ENCODE results near the gene ZNRF3.
A peak's percentile ranks its signal among the peaks of the same experiment; 100 is the strongest.
"Not testable (repeated sequence)": the region's sequence is repeated elsewhere in the genome, so short reads cannot be mapped to it uniquely, and the experiment has no call there.

Gene ZNRF3

DNA sequence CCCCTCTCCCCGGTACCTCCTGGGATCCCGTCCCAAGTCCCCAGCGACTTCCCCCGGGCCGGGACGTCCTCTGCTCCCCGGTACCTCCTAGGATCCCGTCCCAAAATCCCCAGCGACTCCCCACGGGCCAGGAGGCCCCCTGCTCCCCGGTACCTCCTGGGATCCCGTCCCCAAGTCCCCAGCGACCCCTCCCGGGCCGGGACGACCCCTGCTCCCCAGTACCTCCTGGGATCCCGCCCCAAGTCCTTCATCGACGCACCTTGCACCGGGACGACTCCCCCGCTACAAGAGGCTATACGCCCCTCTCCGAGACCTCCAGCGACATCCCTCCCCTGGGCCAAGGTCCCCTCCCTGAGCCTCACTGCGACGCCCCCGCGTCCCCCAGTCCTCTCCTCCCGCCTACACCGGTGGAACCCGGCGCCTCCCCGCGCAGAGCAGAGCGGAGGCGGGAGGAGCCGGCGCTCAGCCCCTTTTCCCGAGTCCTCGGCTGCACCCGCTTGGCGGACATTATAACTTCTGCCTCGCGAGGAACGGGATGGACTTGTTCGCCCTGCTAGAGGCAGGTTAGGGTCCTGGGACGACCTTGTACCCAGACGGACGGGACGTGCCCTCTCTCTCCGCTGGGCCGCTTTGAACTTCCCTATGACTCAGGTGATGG is 190.4 kb downstream of the ZNRF3 start:
- DNase-seq: no peak

DNA sequence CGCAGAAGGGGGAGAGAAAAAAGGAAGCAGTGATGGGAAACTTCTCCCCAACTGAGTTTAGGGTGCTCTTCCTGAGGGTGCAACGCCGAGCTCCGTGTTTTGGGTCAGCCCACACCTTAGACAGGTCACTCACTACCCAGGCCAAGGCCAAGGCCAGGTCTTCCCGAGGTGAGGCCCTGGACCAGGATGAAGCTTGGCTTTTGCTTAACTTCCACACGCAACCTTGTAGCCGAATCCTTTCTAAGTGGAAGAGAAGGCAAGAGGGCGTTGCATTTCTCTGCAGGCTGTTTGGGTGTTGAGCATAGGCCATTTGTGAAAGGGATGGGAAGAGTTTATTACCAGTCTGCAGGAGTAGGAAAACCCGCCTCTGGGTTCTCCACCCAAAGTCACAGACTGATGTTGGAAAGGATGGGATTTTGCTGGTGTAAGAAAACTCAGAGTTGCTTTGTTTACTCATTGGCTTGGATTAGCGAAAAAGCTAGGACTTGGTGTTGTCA is 191.0 kb downstream of the ZNRF3 start:
- DNase-seq: no peak

DNA sequence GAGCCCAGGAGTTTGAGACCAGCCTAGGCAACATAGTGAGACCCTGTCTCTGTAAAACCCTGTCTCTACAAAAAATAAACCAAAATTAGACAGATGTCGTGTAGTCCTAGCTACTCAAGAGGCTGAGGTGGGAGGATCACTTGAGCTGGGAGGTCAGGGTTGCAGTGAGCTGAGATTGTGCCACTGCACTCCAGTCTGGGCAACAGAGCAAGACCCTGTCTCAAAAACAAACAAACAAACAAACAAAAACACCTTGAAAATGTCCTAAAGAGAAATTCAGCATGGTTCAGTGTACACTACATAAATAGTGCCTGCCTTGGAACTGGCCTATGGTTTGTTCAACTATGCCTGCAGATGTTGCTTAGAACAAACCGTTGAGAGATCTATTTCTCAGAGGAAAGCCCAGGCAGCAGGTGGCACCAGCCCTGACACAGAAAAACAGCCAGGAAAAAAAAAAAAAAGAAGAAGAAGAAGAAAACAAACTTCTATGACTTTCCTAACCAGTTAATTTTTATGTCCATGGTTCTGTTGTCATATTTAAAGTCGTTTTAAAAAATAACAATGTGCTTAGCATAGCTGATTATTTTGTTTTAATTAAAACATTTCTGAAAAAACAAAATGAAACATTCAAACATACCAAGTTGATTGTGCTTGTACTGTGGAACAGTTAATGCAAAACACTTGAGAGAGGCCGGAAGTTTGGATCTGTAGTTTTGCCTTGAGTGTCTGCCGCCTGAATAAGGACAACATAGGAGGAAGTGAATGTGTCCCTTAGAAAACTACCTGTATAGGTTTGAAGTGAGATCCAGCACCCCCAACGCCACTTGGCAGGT is 194.9 kb downstream of the ZNRF3 start:
- DNase-seq: no peak

DNA sequence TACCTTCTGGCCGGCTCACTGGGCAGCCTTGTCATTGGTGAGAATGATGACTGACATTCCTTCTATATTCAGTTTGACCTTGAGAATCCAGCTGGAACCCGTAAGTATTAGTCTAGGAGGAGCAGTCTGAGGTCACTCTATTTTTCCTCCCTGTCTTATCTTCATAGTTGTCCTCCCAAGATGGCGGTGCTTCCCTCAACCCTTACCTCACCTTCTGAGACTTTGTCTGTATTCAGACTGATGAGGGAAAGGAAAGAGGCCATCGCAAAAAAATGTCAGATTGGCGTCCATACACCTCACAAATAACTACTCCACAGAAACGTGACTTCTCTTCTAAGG is 195.5 kb downstream of the ZNRF3 start:
- no peak for DNase-seq

DNA sequence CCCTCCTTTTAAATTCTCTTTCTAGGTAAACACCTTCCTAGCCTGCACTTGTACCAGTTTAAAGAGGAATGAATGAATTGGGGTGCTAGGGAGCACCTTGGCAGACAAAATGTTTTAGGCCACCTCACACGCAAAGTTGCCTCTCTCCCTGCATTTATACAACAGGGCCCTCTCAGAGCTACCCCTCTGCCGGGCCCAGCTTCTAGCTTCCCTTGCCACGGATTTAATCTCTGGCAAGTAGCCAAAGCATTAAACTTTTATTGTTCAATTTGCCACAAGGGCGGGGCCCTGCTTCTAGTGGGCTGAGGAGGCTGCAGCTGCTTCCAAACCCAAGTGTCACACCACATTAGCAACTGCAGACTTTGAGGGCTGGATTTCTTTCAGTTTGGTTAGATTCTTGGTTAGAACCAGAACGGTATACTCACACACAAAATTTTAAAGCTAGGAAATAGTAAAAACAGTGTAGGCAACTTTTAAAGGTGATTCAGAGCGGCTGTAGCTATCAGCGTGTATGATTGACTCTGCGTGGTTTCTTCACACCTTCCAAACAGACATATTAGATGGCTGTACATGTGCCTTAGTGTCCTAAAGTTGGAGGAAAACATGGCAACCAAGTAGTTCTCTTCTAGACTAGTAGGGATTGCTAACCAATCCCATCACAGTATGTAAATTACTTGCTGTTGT is 196.0 kb downstream of the ZNRF3 start:
- DNase-seq: no peak

DNA sequence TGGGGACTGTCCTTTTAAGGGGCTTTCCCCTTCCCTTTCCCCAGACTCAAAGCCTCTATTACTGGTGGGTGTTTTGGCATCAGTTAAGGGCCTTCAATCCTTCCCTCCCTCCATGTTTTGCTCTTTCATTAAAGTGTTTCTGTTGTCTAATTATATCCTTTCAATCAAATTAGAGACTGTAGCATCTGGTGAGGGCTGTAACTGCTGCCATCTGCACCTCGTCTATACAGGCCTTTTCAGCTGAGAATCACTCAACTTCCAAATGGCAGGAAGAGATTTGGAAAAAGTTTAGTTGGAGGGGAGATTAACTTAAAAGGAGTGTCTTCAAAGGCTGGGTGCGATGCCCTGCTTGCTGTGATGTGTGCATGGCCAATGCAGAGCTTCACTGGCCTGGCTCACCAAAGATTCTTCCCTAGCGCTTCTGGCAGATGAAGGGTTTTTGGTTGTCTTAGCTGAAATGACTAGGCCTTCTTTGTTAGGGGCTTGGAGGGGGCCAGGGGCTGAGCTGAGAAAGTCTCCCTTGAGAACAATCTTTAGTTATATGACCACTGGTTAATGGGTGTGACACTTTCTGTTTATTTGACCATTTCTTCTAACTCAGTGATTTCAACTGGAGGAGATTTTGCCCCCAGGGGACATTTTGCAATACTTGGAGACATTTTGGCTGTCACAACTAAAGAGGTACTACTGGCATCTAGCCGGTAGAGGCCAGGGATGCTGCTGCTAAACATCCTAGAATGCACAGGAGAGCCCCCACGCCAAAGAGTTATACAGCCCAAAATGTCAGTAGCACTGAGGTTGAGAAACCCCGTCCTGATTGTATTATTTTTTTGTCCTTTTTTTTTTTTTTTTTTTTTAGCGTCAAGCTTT is 197.0 kb downstream of the ZNRF3 start:
- no peak for DNase-seq

DNA sequence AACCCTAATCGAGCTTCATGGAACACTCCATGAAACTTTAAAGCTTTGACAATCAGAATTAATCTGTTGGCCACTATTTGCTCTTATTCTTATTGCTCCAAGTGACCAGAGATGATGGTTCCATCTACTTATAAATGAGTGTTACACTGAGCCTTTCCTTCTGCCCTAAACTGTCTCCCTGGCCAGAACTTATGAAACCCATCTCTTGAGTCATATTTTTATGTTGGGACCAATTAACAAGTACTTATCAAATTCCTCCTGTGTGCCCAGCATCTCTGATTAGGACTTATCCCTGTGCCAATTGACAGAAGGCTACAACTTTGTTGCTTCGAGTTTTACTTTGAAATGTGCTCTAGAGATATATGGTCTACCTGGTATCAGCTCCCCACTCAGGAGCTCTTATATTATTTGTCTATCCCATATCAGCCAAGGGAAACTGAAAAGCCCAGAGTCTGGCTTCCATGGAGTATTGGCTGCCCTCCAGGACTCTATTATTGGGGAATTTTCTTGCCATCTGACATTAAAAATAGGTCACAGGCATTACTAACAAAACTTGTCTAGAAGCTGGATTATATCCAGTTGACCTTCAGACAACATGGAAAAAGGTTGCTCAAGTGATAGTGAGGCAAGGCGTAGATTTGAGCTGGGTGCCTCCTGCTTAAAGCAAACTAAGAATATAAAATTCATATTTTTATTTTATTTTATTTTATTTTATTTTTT is 198.3 kb downstream of the ZNRF3 start:
- DNase-seq: no peak

DNA sequence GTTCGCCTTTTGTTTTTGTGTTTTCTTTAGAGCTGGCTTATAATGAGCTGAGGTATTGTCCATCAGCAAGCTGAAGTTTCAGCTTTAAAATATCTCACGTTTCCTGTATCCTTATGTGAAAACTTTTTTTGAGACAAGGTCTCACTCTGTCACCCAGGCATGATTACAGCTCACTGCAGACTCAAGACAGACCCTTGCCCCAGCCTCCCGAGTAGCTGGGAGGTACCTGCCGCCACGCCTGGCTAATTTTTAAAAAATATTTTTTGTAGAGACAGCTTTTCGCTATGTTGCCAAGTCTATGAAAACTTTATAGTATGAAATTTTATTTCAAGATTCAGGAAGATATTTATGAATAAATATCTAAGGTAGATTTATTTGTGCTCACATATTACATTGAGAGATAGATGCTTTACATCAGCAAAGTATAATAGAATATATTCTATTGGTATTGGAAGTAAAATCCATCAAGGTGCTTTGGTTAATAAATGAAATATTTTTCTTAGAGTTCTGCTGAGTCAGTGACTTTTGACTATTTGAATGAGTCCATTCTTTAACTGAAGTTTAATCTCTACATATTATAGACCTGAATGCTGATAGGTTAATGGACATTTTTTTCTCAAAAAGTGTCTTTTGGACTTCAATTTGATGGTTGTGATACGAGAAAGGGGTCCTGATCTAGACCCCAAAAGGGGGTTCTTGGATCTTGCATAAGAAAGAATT is 199.6 kb downstream of the ZNRF3 start:
- no peak for DNase-seq

DNA sequence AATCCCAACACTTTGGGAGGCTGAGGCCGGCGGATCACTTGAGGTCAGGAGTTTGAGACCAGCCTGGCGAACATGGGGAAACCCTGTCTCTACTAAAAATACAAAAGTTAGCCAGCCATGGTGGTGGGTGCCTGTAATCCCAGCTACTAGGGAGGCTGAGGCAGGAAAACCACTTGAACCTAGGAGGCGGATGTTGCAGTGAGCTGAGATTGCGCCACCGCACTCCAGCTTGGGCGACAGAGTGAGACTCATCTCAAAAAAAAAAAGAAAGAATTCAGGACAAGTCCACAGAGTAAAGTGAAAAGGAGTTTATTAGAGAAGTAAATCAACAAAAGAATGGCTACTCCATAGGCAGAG is 200.2 kb downstream of the ZNRF3 start:
- DNase-seq: not testable (repeated sequence)

DNA sequence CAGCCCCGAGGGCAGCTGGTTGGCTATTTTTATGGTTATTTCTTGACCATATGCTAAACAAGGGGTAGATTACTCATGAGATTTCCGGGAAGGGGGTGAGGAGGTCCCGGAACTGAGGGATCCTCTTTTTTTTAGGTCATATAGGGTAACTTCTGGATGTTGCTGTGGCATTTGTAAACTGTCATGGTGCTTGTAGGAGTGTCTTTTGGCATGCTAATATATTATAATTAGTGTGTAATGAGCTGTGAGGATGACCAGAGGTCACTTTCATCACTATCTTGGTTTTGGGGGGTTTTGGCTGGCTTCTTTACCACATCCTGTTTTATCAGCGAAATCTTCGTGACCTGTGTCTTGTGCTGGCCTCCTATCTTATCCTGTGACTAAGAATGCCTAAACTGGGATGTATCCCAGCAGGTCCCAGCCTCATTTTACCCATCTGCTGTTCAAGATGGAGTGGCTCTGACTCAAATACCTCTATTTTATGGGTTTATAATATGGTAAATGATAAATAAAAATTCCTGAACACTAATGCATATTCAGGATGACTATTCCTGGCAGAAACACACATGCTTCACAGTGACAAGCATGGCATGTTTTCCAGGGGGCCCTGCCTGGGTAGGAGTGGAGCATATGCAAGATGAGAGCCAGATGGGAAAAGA is 200.7 kb downstream of the ZNRF3 start:
- DNase-seq: no peak

DNA sequence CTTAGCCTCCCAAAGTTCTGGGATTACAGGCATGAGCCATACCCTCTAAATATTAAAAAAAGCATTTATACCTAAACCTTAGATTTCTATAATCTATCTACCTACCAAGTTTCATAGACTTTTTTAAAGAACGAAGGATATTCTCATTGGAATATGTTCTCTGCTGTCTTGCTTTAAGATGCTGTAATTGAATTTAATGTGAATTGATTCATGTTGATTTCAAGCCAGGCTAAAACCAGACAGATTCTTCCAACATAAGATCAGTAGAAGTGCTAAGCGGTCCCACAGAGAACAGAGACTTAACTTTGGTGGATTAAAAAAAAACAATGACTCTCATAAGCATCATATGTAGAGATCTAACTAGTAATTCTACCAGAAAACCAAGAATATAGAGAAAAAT is 203.6 kb downstream of the ZNRF3 start:
- no peak for DNase-seq

DNA sequence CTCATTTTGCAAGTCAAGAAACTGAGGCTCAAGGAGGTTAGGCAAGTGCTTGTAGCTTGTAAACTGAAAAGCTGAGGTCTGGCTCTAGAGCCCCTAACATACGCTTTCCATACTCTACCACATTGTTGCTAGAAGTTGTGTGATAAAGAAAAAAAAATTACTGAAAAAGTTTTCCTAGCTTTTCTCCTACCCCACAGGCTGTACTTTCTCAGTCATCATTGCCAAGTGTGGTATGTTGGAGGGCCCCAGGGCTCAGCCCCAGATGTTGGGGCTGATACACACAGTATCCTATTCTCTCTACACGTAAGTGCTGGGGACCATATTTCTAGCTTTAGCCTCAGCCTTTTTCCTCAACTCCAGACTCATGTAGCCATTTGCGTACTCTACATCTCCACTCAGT is 205.4 kb downstream of the ZNRF3 start:
- no peak for DNase-seq

DNA sequence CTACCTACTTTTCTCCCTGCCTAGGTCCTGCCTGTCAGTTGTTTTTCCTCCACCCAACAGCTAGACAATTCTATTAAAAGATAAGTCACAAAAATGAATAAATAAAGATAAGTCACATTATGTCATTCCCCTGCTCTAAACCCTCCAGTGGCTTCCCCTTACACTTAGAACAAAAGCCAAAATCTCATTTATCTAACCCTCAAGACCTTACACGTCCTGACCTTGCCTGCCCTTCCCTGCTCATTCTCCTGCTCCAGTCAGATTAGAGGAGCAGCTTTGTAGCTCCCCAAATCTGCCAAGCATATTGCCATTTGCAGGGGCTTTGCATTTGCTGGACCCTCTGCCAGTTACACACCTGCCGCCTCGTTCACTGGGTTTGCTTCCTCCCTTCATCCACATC is 206.1 kb downstream of the ZNRF3 start:
- no peak for DNase-seq

DNA sequence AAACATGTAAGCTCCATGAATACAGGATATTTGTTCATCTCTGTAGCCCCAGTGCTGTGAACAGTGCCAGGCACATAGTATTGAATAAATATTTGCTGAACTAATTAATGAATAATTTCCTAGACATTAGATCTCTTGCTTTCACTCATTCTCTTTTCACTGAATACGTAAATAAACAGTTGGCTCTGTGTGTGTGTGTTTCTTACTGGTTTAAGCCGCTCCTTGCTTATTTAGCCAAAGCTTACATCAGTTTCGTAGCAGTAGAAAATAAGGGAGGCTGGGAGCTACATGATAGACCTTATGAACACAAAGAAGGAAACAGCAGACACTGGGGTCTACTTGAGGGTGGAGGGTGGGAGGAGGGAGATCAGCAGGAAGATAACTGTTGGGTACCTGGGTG is 206.7 kb downstream of the ZNRF3 start:
- no peak for DNase-seq

DNA sequence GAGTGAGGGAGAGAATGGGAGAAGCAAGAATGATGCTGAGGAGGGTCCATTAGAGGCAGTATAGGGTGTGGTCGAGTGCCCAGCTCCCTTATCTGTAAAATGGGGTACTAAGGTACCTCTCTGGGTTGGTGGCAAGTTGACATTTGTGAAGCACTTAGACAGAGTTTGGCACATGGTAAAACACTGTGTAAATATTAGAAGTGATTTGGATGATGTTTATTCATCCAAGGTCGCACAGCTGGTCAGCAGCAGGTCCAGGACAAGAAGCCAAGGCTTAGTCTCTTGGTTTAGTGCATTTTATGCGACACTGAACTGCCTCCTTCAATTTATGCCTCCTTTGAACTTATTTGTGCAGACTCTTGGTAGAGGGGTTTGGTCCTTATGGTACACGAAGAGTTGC is 208.9 kb downstream of the ZNRF3 start:
- no peak for DNase-seq

DNA sequence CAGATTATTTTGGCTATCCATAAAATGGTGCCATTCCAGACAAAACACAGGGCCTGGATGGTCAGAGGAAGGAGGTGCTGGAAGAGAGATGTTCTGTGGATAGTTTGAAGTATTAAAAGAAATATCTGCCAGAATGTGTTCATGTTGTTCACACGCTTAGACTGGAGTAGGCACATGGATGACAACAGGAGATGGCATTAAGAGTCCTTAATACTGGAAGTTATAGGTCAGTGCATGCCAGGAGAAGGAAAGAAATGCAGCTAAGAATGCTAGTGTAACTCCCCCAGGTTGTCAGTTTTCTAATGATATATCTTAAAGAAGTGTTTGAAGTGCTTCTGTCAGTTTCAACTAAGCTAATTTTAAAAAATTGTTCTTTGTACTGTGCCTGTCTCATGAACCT is 209.7 kb downstream of the ZNRF3 start:
- peak; percentile 30 for DNase-seq

DNA sequence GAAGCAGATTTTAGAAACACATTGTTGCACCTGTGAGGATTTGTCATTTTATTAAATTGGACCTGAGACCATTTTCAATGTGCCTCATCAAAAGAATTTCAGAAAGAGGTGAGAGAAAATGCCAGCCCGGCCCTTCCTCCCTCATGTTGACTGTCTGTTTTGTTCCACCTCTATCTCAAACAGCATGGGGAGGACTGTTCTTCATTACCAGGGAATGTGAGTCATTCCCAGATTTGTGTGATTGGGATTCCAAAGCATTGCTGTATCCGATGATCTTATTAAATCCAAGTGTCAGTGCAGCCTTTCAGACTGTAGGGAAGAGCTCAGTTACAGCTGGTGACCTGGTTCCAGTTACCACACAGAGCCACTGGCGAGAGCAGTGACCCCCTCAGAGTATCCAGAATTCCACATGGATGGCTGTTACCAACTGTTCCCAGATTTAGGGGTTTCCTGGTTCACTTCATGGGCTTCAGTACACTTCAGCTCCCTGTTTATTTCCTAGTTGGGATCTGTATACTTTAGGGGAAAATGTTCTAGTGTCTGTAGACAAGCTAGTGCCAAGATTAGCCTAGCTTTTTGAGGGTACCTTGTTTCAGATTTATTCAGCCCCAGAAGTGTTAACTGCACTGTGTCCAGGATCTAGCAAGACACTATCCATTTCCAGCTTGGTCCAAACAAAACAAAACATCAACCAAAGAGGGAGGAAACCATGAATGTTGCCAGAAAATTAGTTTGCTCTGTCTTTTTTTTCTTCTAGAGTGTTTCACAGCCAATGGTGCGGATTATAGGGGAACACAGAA is 210.3 kb downstream of the ZNRF3 start:
- peak; percentile 68 for DNase-seq

DNA sequence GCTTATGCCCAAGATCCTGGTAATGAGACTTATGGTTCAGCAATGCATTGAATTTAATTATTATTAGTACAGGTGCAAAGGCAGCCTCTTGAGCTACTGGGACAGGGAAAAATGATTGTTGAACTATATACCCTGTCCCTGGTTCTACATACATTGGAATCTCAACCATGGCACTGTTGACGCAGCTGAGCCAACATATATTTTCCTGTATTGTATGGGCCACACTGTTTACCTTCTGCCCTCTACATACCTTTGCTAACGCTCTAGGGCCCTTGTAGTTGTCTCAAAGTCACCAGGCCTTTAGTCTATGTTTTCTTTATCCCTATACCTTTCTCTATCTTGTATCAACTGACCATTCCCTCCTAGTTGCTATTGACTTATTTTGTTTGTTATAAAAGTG is 212.1 kb downstream of the ZNRF3 start:
- no peak for DNase-seq

DNA sequence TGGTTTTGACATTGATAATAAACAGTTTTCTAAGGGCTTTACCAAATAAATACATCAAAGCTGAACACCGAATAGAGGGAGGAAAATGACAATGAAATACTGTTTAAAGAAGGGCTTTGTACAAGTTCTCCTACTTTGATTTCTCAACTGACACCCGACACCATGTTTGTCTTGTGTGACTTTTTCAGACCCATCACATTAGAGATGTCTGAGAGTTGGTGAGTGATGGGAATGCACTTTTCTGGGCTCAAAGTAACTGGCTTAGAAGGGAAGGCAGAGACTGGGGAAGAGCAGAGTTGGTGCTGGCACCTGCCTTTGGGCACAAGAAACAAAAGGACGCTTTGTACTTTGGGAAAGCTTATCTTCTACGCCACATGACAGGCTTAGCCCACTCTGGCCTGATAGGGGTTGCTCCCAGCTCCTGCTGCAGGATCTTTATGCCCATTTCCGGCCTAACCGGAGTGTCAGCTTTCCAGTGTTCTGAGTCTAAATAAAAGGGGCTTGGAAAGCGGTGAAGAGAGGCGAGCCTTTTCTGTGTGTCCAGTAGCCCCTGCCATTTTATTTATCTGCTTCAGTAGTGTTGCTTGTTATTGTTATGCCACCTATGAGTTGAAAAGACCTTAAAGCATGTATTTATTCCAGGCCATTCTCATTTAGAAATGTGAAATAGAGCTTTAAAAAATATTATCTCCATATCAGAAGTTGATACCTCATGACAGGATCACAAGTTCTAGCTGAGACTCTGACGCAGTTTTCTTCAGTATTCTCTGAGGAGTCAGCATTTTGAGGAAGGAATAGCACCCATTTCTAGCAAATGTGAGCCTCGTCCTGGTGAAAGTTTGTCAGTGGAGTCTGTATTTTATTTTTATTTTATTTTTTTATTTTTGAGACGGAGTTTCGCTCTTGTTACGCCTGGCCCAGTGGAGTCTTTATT is 213.6 kb downstream of the ZNRF3 start:
- DNase-seq: no peak
